Neural progenitor cell (in vitro differentiated cells): ENCODE data around the gene RIPOR3. TPM values are rescaled to one million over a fixed set of nuclear protein-coding genes. Genes with fewer than 3 reads are reported as not detected.
A peak's percentile ranks its signal among the peaks of the same experiment; 100 is the strongest.

Experiments used
- DNase-seq: peaks from one replicate; pipeline ENCODE4 v3.0.0-alpha.2; 2016; ENCODE audit warnings: low spot score
- H2AFZ ChIP-seq: fragments of 200-600 bp; sonication (generic); replicated peaks from 2 replicates; pipeline ENCODE4 v1.6.1; 2016; ENCODE audit warnings: antibody characterized with exemption
- H3F3A ChIP-seq: fragments of 200-600 bp; sonication (generic); 2 replicates; pipeline ENCODE4 v1.6.1; 2016; ENCODE audit warnings: antibody characterized with exemption, low read depth
- H3K27ac ChIP-seq: fragments of 200-600 bp; sonication (generic); 2 replicates; pipeline ENCODE4 v1.5.1; 2016; ENCODE audit warnings: mild to moderate bottlenecking
- H3K27me3 ChIP-seq: fragments of 200-600 bp; sonication (generic); 2 replicates; pipeline ENCODE4 v1.6.1; 2016; ENCODE audit warnings: mild to moderate bottlenecking, moderate library complexity
- H3K36me3 ChIP-seq: fragments of 200-600 bp; sonication (generic); 2 replicates; pipeline ENCODE4 v1.5.1; 2016
- H3K4me1 ChIP-seq: fragments of 200-600 bp; sonication (generic); 2 replicates; pipeline ENCODE4 v1.6.1; 2016; ENCODE audit warnings: mixed run types
- H3K4me2 ChIP-seq: fragments of 200-600 bp; sonication (generic); 2 replicates; pipeline ENCODE4 v1.6.1; 2016
- H3K4me3 ChIP-seq: fragments of 200-600 bp; sonication (generic); 2 replicates; pipeline ENCODE4 v1.5.1; 2016
- H3K79me2 ChIP-seq: fragments of 200-600 bp; sonication (generic); 2 replicates; pipeline ENCODE4 v1.6.1; 2016; ENCODE audit warnings: low read depth
- H3K9ac ChIP-seq: fragments of 200-600 bp; sonication (generic); 2 replicates; pipeline ENCODE4 v1.6.1; 2016
- H3K9me3 ChIP-seq: fragments of 200-600 bp; sonication (generic); 2 replicates; pipeline ENCODE4 v1.5.1; 2016; ENCODE audit warnings: low read depth
- H4K20me1 ChIP-seq: fragments of 200-600 bp; sonication (generic); 2 replicates; pipeline ENCODE4 v1.6.1; 2016; ENCODE audit warnings: low read depth
- H3K27ac Mint-ChIP-seq: 3 replicates; pipeline ENCODE4 v1.8.0; 2021; ENCODE audit warnings: mixed read lengths
- H3K27me3 Mint-ChIP-seq: 2 replicates; pipeline ENCODE4 v1.8.0; 2022; ENCODE audit warnings: low read depth, mild to moderate bottlenecking, inconsistent platforms, moderate library complexity, mixed read lengths; ENCODE audit not compliant: insufficient read depth
- H3K36me3 Mint-ChIP-seq: 3 replicates; pipeline ENCODE4 v1.8.0; 2021; ENCODE audit warnings: mixed read lengths
- H3K4me1 Mint-ChIP-seq: 3 replicates; pipeline ENCODE4 v1.8.0; 2021; ENCODE audit warnings: mixed read lengths
- H3K4me3 Mint-ChIP-seq: 3 replicates; pipeline ENCODE4 v1.8.0; 2021; ENCODE audit warnings: mild to moderate bottlenecking, moderate library complexity, mixed read lengths
- H3K9me3 Mint-ChIP-seq: 3 replicates; pipeline ENCODE4 v1.8.0; 2020; ENCODE audit warnings: mixed read lengths
- CTCF ChIP-seq: fragments of 200-600 bp; sonication (generic); IDR thresholded peaks from 2 replicates; pipeline ENCODE4 v1.5.1; 2017; ENCODE audit warnings: antibody characterized with exemption, mild to moderate bottlenecking
- EZH2 ChIP-seq: fragments of 200-600 bp; sonication (generic); IDR thresholded peaks from 2 replicates; pipeline ENCODE4 v1.6.1; 2017; ENCODE audit warnings: antibody characterized with exemption, mild to moderate bottlenecking, moderate library complexity
- EZH2phosphoT487 ChIP-seq: fragments of 200-600 bp; sonication (generic); IDR thresholded peaks from 2 replicates; pipeline ENCODE4 v1.6.1; 2017; ENCODE audit warnings: antibody characterized with exemption
- total RNA-seq: library from RNA; depleted of rRNA; stranded (reverse); fragments of >200 nt; gene quantifications from 2 replicates; pipeline ENCODE4 v1.2.3, GENCODE V29; 2015; ENCODE audit warnings: low replicate concordance

RIPOR3 gene
- total RNA-seq, 1 donor from 2014 or later, result 1.2 TPM

- no peak overlapping the region for H3K4me3 ChIP-seq
Observed at GRCh38 chr20:50682065-50682464, 9.3 kb downstream of the RIPOR3 start.

GRCh38 chr20:50681359-50682064 is 9.8 kb downstream of the RIPOR3 start:
- Histone ChIP-seq H3K9ac (no peak overlapping the region), H2AFZ (no peak overlapping the region), H3K4me2 (no peak overlapping the region), H3K4me3 (no peak overlapping the region), H3F3A (no peaks in the 10 kb centered on the region), H3K9me3 (no peaks in the 10 kb centered on the region), H3K27me3 (no peaks in the 10 kb centered on the region), H3K79me2 (no peaks in the 10 kb centered on the region), H3K36me3 (no peaks in the 10 kb centered on the region), H3K4me1 (peaks cover 9% of the 10 kb centered on the region), H3K27ac (no peak overlapping the region), H4K20me1 (no peaks in the 10 kb centered on the region)
- H3K27ac Mint-ChIP-seq, result no peak overlapping the region
- H3K27me3 Mint-ChIP-seq, result peaks cover 6% of the 10 kb centered on the region
- TF ChIP-seq CTCF, result no peak
- H3K4me1 Mint-ChIP-seq, result peaks cover 14% of the 10 kb centered on the region
- H3K9me3 Mint-ChIP-seq, result no peaks in the 10 kb centered on the region
- no peak for DNase-seq
- H3K4me3 Mint-ChIP-seq, result no peak overlapping the region
- no peaks in the 10 kb centered on the region for H3K36me3 Mint-ChIP-seq

More at GRCh38 chr20:50682065-50682464, 9.3 kb downstream of the RIPOR3 start:
- no peaks in the 10 kb centered on the region for H4K20me1 ChIP-seq
- H3K4me1 Mint-ChIP-seq, result peaks cover 14% of the 10 kb centered on the region
- H3K4me1 ChIP-seq, result peaks cover 9% of the 10 kb centered on the region
- H3F3A ChIP-seq, result no peaks in the 10 kb centered on the region
- no peak overlapping the region for H2AFZ ChIP-seq
- no peak overlapping the region for H3K4me3 Mint-ChIP-seq
- H3K36me3 Mint-ChIP-seq, result no peaks in the 10 kb centered on the region
- no peak for DNase-seq
- H3K9ac ChIP-seq, result no peak overlapping the region
- H3K9me3 ChIP-seq, result no peaks in the 10 kb centered on the region
- no peaks in the 10 kb centered on the region for H3K36me3 ChIP-seq
- peaks cover 6% of the 10 kb centered on the region for H3K27me3 Mint-ChIP-seq
- no peak for TF ChIP-seq EZH2
- TF ChIP-seq EZH2phosphoT487, result no peak
- no peak for TF ChIP-seq CTCF
- no peaks in the 10 kb centered on the region for H3K9me3 Mint-ChIP-seq
- no peaks in the 10 kb centered on the region for H3K79me2 ChIP-seq
- no peak overlapping the region for H3K27ac ChIP-seq
- H3K27ac Mint-ChIP-seq, result no peak overlapping the region
- H3K4me2 ChIP-seq, result no peak overlapping the region
- H3K27me3 ChIP-seq, result no peaks in the 10 kb centered on the region

- no peaks in the 10 kb centered on the region for H3K36me3 ChIP-seq
- Mint-ChIP-seq H3K4me3 (no peak overlapping the region), H3K36me3 (no peaks in the 10 kb centered on the region), H3K27me3 (peaks cover 6% of the 10 kb centered on the region), H3K9me3 (no peaks in the 10 kb centered on the region), H3K4me1 (peaks cover 14% of the 10 kb centered on the region), H3K27ac (no peak overlapping the region)
- H3K79me2 ChIP-seq, result no peaks in the 10 kb centered on the region
- DNase-seq, result no peak
- H3K27ac ChIP-seq, result no peak overlapping the region
- H2AFZ ChIP-seq, result peak overlapping the region; percentile 36
- H4K20me1 ChIP-seq, result no peaks in the 10 kb centered on the region
- H3K27me3 ChIP-seq, result no peaks in the 10 kb centered on the region
- H3K9ac ChIP-seq, result no peak overlapping the region
- peaks cover 9% of the 10 kb centered on the region for H3K4me1 ChIP-seq
- no peak for TF ChIP-seq EZH2phosphoT487
- H3K4me3 ChIP-seq, result no peak overlapping the region
- no peaks in the 10 kb centered on the region for H3F3A ChIP-seq
- no peaks in the 10 kb centered on the region for H3K9me3 ChIP-seq
- H3K4me2 ChIP-seq, result peak overlapping the region; percentile 52
Observed at GRCh38 chr20:50680105-50680960, 11.0 kb downstream of the RIPOR3 start.

GRCh38 chr20:50679753-50680104 is 11.6 kb downstream of the RIPOR3 start:
- no peaks in the 10 kb centered on the region for H3K79me2 ChIP-seq
- no peak overlapping the region for H3K9ac ChIP-seq
- H3K27me3 Mint-ChIP-seq, result peaks cover 6% of the 10 kb centered on the region
- H3K4me2 ChIP-seq, result no peak overlapping the region
- no peak overlapping the region for H3K27ac ChIP-seq
- no peaks in the 10 kb centered on the region for H3K36me3 ChIP-seq
- H3K9me3 Mint-ChIP-seq, result no peaks in the 10 kb centered on the region
- no peak overlapping the region for H3K27ac Mint-ChIP-seq
- no peaks in the 10 kb centered on the region for H4K20me1 ChIP-seq
- H3K4me1 Mint-ChIP-seq, result peaks cover 14% of the 10 kb centered on the region
- no peaks in the 10 kb centered on the region for H3K9me3 ChIP-seq
- no peak overlapping the region for H3K4me3 Mint-ChIP-seq
- no peaks in the 10 kb centered on the region for H3K27me3 ChIP-seq
- peaks cover 9% of the 10 kb centered on the region for H3K4me1 ChIP-seq
- H2AFZ ChIP-seq, result peak overlapping the region; percentile 36
- DNase-seq, result no peak
- H3K4me3 ChIP-seq, result no peak overlapping the region
- TF ChIP-seq EZH2 (no peak), EZH2phosphoT487 (no peak), CTCF (no peak)
- H3K36me3 Mint-ChIP-seq, result no peaks in the 10 kb centered on the region
- no peaks in the 10 kb centered on the region for H3F3A ChIP-seq
